H1 (cell line): ENCODE results near the gene NAPA. TPM values are rescaled to one million over a fixed set of nuclear protein-coding genes. Genes with fewer than 3 reads are reported as not detected.

Experiments
- EGR1 ChIP-seq: IDR thresholded peaks from 2 replicates; pipeline ENCODE4 v1.6.1; 2011; ENCODE audit warnings: low read depth, low read length, borderline replicate concordance
- JUN ChIP-seq: IDR thresholded peaks from 2 replicates; pipeline ENCODE4 v1.6.1; 2011; ENCODE audit warnings: low read depth, mild to moderate bottlenecking, improper control_type of control experiment, low read length
- KDM1A ChIP-seq: fragments of 200-600, 300-600 bp; sonication (generic); IDR thresholded peaks from 2 replicates; pipeline ENCODE4 v1.7.1; 2016; ENCODE audit warnings: mild to moderate bottlenecking, low read length, borderline replicate concordance
- PHF8 ChIP-seq: fragments of 200-600 bp; sonication (generic); conservative IDR thresholded peaks from 2 replicates; pipeline ENCODE4 v1.7.1; 2012; ENCODE audit warnings: low read depth, mild to moderate bottlenecking, inconsistent platforms, low read length, moderate library complexity
- POLR2AphosphoS5 ChIP-seq: IDR thresholded peaks from 2 replicates; pipeline ENCODE4 v1.6.1; 2011; ENCODE audit warnings: low read depth, low read length
- SAP30 ChIP-seq: fragments of 300-600 bp; sonication (generic); IDR thresholded peaks from 2 replicates; pipeline ENCODE4 v1.7.1; 2012; ENCODE audit warnings: low read length, moderate library complexity, mild to moderate bottlenecking, inconsistent platforms; ENCODE audit not compliant: insufficient read depth, insufficient replicate concordance
- TAF1 ChIP-seq: IDR thresholded peaks from 2 replicates; pipeline ENCODE4 v1.6.1; 2011; ENCODE audit warnings: mild to moderate bottlenecking, low read depth, low read length
- polyA plus RNA-seq, 7 experiments: library from polyadenylated mRNA; depleted of rRNA in 3 of 7; stranded (reverse) in 5 of 7; unstranded in 2 of 7; fragments of >200 nt in 5 of 7; fragments of 200-250 nt in 2 of 7; gene quantifications; 1 replicate in 5 of 7; 2 replicates in 1 of 7; 4 replicates in 1 of 7; pipeline versions ENCODE4 v1.2.1 to v1.2.3, GENCODE V29; 2011 to 2013; ENCODE audit warnings: missing spikeins in 2 of 7, mixed read lengths in 2 of 7
- total RNA-seq: library from RNA; stranded (reverse); fragmentation: NEBNext Ultra II Directional; extraction: Animal tissue kit (Norgen Biotek cat#: 25700); gene quantifications from 2 replicates; pipeline ENCODE4 v1.2.1, GENCODE V29; 2021
- TF ChIP-seq, protein P1 (sequence below): fragments of 300-600 bp; sonication (generic); IDR thresholded peaks from 2 replicates; pipeline ENCODE4 v1.7.1; 2012; ENCODE audit warnings: low read length, moderate library complexity, mild to moderate bottlenecking, inconsistent platforms; ENCODE audit not compliant: insufficient replicate concordance

NAPA gene
- total and polyA plus RNA-seq, 2 of the 8 experiments (the other 6 are each of a cell fraction or from before 2014, with no cell fraction given): 58.5 to 78.2 TPM

DNA sequence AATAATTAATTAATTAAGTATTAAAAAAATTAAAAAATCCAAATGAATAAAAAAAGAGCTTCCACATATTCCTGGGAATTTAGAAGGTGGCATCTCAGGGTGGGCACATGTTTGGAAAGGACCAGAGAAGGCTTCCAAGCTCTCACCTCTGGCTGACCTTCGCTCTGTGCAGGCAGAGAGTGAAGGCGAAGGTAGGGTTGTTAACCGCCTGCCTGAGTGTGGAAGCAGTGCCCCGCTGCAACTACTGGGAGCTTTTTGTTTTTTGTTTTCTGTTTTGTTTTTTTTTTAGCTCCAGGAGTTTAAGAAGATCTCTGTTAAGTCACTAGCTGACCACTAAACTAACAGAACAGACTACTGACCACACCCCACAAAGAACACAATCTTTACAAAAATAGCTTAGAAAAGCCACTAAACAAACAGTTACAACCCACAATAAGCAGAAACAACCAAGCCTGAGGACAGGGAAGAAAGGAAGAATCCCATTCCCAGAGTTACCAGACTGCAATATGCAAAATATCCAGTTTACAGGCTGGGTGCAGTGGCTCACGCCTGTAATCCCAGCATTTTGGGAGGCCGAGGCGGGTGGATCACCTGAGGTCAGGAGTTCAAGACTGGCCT is 46.7 kb upstream of the NAPA start (continued):
- TF ChIP-seq, protein P1, sequence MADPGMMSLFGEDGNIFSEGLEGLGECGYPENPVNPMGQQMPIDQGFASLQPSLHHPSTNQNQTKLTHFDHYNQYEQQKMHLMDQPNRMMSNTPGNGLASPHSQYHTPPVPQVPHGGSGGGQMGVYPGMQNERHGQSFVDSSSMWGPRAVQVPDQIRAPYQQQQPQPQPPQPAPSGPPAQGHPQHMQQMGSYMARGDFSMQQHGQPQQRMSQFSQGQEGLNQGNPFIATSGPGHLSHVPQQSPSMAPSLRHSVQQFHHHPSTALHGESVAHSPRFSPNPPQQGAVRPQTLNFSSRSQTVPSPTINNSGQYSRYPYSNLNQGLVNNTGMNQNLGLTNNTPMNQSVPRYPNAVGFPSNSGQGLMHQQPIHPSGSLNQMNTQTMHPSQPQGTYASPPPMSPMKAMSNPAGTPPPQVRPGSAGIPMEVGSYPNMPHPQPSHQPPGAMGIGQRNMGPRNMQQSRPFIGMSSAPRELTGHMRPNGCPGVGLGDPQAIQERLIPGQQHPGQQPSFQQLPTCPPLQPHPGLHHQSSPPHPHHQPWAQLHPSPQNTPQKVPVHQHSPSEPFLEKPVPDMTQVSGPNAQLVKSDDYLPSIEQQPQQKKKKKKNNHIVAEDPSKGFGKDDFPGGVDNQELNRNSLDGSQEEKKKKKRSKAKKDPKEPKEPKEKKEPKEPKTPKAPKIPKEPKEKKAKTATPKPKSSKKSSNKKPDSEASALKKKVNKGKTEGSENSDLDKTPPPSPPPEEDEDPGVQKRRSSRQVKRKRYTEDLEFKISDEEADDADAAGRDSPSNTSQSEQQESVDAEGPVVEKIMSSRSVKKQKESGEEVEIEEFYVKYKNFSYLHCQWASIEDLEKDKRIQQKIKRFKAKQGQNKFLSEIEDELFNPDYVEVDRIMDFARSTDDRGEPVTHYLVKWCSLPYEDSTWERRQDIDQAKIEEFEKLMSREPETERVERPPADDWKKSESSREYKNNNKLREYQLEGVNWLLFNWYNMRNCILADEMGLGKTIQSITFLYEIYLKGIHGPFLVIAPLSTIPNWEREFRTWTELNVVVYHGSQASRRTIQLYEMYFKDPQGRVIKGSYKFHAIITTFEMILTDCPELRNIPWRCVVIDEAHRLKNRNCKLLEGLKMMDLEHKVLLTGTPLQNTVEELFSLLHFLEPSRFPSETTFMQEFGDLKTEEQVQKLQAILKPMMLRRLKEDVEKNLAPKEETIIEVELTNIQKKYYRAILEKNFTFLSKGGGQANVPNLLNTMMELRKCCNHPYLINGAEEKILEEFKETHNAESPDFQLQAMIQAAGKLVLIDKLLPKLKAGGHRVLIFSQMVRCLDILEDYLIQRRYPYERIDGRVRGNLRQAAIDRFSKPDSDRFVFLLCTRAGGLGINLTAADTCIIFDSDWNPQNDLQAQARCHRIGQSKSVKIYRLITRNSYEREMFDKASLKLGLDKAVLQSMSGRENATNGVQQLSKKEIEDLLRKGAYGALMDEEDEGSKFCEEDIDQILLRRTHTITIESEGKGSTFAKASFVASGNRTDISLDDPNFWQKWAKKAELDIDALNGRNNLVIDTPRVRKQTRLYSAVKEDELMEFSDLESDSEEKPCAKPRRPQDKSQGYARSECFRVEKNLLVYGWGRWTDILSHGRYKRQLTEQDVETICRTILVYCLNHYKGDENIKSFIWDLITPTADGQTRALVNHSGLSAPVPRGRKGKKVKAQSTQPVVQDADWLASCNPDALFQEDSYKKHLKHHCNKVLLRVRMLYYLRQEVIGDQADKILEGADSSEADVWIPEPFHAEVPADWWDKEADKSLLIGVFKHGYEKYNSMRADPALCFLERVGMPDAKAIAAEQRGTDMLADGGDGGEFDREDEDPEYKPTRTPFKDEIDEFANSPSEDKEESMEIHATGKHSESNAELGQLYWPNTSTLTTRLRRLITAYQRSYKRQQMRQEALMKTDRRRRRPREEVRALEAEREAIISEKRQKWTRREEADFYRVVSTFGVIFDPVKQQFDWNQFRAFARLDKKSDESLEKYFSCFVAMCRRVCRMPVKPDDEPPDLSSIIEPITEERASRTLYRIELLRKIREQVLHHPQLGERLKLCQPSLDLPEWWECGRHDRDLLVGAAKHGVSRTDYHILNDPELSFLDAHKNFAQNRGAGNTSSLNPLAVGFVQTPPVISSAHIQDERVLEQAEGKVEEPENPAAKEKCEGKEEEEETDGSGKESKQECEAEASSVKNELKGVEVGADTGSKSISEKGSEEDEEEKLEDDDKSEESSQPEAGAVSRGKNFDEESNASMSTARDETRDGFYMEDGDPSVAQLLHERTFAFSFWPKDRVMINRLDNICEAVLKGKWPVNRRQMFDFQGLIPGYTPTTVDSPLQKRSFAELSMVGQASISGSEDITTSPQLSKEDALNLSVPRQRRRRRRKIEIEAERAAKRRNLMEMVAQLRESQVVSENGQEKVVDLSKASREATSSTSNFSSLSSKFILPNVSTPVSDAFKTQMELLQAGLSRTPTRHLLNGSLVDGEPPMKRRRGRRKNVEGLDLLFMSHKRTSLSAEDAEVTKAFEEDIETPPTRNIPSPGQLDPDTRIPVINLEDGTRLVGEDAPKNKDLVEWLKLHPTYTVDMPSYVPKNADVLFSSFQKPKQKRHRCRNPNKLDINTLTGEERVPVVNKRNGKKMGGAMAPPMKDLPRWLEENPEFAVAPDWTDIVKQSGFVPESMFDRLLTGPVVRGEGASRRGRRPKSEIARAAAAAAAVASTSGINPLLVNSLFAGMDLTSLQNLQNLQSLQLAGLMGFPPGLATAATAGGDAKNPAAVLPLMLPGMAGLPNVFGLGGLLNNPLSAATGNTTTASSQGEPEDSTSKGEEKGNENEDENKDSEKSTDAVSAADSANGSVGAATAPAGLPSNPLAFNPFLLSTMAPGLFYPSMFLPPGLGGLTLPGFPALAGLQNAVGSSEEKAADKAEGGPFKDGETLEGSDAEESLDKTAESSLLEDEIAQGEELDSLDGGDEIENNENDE: no peak
- TF ChIP-seq SAP30 (no peak), JUN (no peak), PHF8 (no peak), TAF1 (no peak), POLR2AphosphoS5 (no peak), EGR1 (no peak), KDM1A (no peak)
